ENCODE measurements around the gene CREBRF.

GRCh38 chr5:173187054-173187743, 131.0 kb downstream of the CREBRF start:
- no peak for TF ChIP-seq CTCF (IDR thresholded peaks at IDR 0.05)
- no peak for TF ChIP-seq EZH2 (IDR thresholded peaks at IDR 0.05; ENCODE audit: borderline replicate concordance, insufficient read depth, low read depth, low read length, poor library complexity, severe bottlenecking)

Data from B cell (primary cell).